ENCODE results near the gene POLA1.

Gene POLA1, protein sequence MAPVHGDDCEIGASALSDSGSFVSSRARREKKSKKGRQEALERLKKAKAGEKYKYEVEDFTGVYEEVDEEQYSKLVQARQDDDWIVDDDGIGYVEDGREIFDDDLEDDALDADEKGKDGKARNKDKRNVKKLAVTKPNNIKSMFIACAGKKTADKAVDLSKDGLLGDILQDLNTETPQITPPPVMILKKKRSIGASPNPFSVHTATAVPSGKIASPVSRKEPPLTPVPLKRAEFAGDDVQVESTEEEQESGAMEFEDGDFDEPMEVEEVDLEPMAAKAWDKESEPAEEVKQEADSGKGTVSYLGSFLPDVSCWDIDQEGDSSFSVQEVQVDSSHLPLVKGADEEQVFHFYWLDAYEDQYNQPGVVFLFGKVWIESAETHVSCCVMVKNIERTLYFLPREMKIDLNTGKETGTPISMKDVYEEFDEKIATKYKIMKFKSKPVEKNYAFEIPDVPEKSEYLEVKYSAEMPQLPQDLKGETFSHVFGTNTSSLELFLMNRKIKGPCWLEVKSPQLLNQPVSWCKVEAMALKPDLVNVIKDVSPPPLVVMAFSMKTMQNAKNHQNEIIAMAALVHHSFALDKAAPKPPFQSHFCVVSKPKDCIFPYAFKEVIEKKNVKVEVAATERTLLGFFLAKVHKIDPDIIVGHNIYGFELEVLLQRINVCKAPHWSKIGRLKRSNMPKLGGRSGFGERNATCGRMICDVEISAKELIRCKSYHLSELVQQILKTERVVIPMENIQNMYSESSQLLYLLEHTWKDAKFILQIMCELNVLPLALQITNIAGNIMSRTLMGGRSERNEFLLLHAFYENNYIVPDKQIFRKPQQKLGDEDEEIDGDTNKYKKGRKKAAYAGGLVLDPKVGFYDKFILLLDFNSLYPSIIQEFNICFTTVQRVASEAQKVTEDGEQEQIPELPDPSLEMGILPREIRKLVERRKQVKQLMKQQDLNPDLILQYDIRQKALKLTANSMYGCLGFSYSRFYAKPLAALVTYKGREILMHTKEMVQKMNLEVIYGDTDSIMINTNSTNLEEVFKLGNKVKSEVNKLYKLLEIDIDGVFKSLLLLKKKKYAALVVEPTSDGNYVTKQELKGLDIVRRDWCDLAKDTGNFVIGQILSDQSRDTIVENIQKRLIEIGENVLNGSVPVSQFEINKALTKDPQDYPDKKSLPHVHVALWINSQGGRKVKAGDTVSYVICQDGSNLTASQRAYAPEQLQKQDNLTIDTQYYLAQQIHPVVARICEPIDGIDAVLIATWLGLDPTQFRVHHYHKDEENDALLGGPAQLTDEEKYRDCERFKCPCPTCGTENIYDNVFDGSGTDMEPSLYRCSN (N-terminal part only)

DNA sequence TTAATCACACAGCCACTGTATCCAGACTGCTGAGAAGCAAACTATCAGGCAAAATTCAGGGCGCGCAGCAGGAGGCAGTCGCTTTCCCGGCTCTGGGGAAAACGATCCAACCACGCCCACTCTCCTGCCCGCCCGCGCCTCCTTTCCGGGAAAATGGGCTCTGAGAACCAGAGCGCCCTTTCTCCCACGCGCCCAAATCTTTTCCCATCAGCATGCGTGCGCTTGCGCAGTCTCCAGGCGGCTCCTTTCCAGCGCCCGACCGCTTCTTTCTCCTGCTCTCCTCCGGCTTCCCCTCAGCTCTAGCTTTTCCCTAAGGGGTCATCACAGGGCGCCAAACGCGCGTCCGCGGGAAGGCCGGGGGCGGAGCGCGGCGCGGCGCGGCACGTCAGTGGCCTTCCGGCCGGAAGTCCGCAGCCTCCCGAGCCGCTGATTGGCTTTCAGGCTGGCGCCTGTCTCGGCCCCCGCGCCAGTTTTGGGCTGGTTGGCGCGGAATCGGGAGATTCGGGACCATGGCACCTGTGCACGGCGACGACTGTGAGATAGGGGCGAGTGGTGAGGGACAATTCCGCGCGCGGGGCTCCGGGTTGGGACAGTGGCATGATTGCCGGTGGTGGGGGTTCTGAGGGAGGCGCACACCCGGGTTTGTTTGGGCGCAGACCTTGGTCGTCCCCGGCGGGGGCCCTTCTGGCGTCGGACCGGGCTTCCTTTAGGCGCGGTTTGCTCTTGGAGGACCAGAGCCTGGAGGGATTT is at the start of gene POLA1:
Gene POLA1, plus strand, starts transcription at position 466 of the 750 bp plus-strand sequence. Its CDS starts 44 bp downstream, at position 510.
- Histone ChIP-seq H3K27ac (ENCODE audit: poor library complexity, severe bottlenecking) (peak within 1 kb of the TSS; percentile 37), H3K9me3 (ENCODE audit: severe bottlenecking) (no peaks in the 10 kb centered on the region), H3K4me1 (ENCODE audit: insufficient read depth, poor library complexity, severe bottlenecking) (no peaks in the 10 kb centered on the region), H3K4me3 (ENCODE audit: severe bottlenecking) (peak within 1 kb of the TSS; percentile 82), H3K36me3 (ENCODE audit: low read depth) (no peaks in the 10 kb centered on the region), H3K27me3 (ENCODE audit: insufficient read depth, poor library complexity, severe bottlenecking) (no peaks in the 10 kb centered on the region)
- DNase-seq (ENCODE audit: low spot score): peak; percentile 89
- TF ChIP-seq, protein P1, sequence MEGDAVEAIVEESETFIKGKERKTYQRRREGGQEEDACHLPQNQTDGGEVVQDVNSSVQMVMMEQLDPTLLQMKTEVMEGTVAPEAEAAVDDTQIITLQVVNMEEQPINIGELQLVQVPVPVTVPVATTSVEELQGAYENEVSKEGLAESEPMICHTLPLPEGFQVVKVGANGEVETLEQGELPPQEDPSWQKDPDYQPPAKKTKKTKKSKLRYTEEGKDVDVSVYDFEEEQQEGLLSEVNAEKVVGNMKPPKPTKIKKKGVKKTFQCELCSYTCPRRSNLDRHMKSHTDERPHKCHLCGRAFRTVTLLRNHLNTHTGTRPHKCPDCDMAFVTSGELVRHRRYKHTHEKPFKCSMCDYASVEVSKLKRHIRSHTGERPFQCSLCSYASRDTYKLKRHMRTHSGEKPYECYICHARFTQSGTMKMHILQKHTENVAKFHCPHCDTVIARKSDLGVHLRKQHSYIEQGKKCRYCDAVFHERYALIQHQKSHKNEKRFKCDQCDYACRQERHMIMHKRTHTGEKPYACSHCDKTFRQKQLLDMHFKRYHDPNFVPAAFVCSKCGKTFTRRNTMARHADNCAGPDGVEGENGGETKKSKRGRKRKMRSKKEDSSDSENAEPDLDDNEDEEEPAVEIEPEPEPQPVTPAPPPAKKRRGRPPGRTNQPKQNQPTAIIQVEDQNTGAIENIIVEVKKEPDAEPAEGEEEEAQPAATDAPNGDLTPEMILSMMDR (IDR thresholded peaks at IDR 0.05; ENCODE audit: poor library complexity, severe bottlenecking): peak; percentile 34
- ATAC-seq (ENCODE audit: low read depth): peak; percentile 95

DNA sequence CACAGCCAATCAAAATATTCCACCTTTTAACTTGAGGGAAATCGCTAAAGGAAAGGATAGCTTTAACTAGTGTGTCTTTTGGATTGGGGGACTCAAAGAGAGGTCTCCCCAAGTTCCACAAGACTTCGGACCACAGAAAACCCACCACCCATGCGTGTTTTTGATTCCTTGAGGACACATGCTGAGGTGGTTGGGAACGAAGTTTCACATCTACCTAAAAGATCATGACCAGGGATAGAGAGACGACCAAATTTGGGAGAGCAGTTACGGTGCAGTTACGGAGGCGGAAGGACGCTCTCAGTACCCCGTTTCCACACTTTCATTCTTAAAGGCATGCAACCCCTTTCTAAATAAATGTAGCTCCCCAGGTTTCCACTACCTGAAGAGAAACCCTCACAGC is 47.7 kb upstream of the POLA1 start:
- no peaks in the 10 kb centered on the region for H3K4me1 ChIP-seq (ENCODE audit: insufficient read depth, poor library complexity, severe bottlenecking)
- DNase-seq (ENCODE audit: low spot score) (no peak), ATAC-seq (ENCODE audit: low read depth) (no peak)
- peaks cover 2% of the 10 kb centered on the region for H3K27me3 ChIP-seq (ENCODE audit: insufficient read depth, poor library complexity, severe bottlenecking)
- H3K36me3 ChIP-seq (ENCODE audit: low read depth): no peaks in the 10 kb centered on the region
- TF ChIP-seq, protein P1 (IDR thresholded peaks at IDR 0.05; ENCODE audit: poor library complexity, severe bottlenecking): no peak
- no peak overlapping the region for H3K27ac ChIP-seq (ENCODE audit: poor library complexity, severe bottlenecking)
- H3K9me3 ChIP-seq (ENCODE audit: severe bottlenecking): no peaks in the 10 kb centered on the region
- no peak overlapping the region for H3K4me3 ChIP-seq (ENCODE audit: severe bottlenecking)

DNA sequence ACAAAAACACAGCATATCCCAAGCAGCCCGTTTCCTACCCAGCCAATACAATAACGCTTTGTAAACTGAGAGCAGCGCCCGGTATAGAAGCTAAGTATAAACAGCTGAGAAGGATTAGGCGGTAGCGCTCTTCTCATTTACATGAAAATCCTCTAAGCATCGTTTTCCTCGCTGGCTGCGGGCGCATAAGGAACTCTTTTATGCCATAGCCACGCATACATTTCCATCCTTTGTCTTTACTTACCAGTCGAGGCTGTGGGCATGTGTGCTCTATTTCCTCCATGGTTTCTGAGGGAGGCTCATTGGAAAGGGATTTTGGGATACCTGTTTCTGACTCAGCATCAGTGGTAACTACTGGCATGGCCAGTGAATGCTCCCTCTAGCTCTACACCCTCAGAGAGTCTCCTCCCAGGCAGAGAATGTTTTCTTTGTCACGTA is 47.0 kb upstream of the POLA1 start:
- TF ChIP-seq, protein P1 (IDR thresholded peaks at IDR 0.05; ENCODE audit: poor library complexity, severe bottlenecking): no peak
- no peak overlapping the region for H3K27ac ChIP-seq (ENCODE audit: poor library complexity, severe bottlenecking)
- peaks cover 2% of the 10 kb centered on the region for H3K27me3 ChIP-seq (ENCODE audit: insufficient read depth, poor library complexity, severe bottlenecking)
- H3K4me1 ChIP-seq (ENCODE audit: insufficient read depth, poor library complexity, severe bottlenecking): no peaks in the 10 kb centered on the region
- no peaks in the 10 kb centered on the region for H3K36me3 ChIP-seq (ENCODE audit: low read depth)
- H3K9me3 ChIP-seq (ENCODE audit: severe bottlenecking): no peaks in the 10 kb centered on the region
- ATAC-seq (ENCODE audit: low read depth) (peak; percentile 52; the same call in 2 of the 3 replicates), DNase-seq (ENCODE audit: low spot score) (no peak)
- H3K4me3 ChIP-seq (ENCODE audit: severe bottlenecking): no peak overlapping the region

DNA sequence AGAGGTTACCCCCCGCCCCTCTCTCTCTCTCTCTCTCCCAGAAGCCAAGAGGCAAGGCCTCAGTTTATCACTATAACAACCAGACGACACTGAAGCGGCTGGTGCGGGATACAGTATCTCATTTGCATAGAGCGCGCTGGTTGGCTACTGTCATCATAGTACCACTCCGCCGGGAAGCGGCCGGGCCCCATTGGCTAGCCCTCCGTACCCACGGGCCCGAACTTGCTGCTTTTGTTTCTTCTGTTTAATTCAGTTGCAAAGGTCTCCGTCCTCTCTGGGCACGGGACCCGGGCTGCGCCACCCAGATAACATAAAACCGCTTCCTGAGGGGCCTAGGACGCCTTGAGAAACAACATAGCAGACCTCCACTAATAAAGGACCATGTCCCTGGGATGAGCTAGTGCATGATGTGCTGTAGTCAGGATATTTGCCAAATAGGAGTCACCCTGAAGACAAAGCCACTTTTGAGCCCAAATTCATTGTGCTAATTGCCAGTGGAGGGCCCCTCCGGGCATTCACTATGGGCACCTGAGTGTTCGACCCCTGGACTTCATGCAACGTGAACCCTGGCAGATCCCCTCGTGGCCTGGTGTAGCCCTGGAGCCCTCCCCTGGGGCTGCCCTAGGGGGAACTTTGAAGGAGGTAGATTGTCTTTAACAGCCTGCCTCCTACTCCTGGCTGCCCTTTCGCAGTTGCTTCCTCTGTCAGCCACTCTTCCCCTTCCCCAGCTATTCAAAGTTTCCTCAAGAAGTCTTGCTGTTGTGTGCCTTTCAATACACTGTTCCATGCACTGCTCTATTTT is 46.3 kb upstream of the POLA1 start, which contains the start of gene PCYT1B:
Gene PCYT1B, minus strand, starts transcription at position 91 of the 802 bp plus-strand sequence. CDS start 242 bp downstream, outside the sequence.
- Histone ChIP-seq H3K36me3 (ENCODE audit: low read depth) (no peaks in the 10 kb centered on the region), H3K4me3 (ENCODE audit: severe bottlenecking) (no peak within 1 kb of the TSS), H3K27me3 (ENCODE audit: insufficient read depth, poor library complexity, severe bottlenecking) (peaks cover 2% of the 10 kb centered on the region), H3K4me1 (ENCODE audit: insufficient read depth, poor library complexity, severe bottlenecking) (no peaks in the 10 kb centered on the region), H3K27ac (ENCODE audit: poor library complexity, severe bottlenecking) (no peak within 1 kb of the TSS), H3K9me3 (ENCODE audit: severe bottlenecking) (no peaks in the 10 kb centered on the region)
- TF ChIP-seq, protein P1 (IDR thresholded peaks at IDR 0.05; ENCODE audit: poor library complexity, severe bottlenecking): no peak
- peak; percentile 34 for DNase-seq (ENCODE audit: low spot score)
- ATAC-seq (ENCODE audit: low read depth): peak; percentile 95
